HL-60 (cell line): Measurements from ENCODE around the gene MTCL1.

ENCODE experiments used
- POLR2AphosphoS5 ChIP-seq: IDR thresholded peaks from 2 replicates; pipeline ENCODE4 v1.6.1; 2012; ENCODE audit warnings: low read depth
- TF ChIP-seq, protein P1 (sequence below): IDR thresholded peaks from one replicate; pipeline ENCODE4 v1.5.1; 2011; ENCODE audit warnings: low read length, control low read depth, inconsistent platforms; ENCODE audit not compliant: insufficient read depth
- TF ChIP-seq, protein P2 (sequence below): IDR thresholded peaks from 2 replicates; pipeline ENCODE4 v1.6.1; 2012; ENCODE audit warnings: low read depth; ENCODE audit not compliant: insufficient replicate concordance

DNA sequence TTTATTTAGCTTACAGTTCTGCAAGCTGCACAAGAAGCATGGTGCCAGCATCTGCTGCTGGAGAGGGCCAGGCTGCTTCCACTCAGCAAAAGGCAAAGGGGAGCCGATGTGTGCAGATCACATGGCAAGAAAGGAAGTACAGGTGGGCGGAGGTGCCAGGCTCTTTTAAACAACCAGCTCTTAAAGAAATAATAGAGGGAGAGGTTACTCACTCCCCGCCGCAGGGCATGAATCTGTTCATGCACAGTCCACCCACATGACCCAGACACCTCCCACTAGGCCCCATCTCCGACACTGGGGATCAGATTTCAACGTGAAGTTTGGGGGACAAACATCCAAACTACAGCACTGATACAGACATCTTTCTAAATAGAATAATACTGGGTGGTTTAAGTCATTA lies 105.8 kb downstream of the MTCL1 start:
- no peak for TF ChIP-seq POLR2AphosphoS5
- TF ChIP-seq, protein P1, sequence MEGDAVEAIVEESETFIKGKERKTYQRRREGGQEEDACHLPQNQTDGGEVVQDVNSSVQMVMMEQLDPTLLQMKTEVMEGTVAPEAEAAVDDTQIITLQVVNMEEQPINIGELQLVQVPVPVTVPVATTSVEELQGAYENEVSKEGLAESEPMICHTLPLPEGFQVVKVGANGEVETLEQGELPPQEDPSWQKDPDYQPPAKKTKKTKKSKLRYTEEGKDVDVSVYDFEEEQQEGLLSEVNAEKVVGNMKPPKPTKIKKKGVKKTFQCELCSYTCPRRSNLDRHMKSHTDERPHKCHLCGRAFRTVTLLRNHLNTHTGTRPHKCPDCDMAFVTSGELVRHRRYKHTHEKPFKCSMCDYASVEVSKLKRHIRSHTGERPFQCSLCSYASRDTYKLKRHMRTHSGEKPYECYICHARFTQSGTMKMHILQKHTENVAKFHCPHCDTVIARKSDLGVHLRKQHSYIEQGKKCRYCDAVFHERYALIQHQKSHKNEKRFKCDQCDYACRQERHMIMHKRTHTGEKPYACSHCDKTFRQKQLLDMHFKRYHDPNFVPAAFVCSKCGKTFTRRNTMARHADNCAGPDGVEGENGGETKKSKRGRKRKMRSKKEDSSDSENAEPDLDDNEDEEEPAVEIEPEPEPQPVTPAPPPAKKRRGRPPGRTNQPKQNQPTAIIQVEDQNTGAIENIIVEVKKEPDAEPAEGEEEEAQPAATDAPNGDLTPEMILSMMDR: no peak
- TF ChIP-seq, protein P2, sequence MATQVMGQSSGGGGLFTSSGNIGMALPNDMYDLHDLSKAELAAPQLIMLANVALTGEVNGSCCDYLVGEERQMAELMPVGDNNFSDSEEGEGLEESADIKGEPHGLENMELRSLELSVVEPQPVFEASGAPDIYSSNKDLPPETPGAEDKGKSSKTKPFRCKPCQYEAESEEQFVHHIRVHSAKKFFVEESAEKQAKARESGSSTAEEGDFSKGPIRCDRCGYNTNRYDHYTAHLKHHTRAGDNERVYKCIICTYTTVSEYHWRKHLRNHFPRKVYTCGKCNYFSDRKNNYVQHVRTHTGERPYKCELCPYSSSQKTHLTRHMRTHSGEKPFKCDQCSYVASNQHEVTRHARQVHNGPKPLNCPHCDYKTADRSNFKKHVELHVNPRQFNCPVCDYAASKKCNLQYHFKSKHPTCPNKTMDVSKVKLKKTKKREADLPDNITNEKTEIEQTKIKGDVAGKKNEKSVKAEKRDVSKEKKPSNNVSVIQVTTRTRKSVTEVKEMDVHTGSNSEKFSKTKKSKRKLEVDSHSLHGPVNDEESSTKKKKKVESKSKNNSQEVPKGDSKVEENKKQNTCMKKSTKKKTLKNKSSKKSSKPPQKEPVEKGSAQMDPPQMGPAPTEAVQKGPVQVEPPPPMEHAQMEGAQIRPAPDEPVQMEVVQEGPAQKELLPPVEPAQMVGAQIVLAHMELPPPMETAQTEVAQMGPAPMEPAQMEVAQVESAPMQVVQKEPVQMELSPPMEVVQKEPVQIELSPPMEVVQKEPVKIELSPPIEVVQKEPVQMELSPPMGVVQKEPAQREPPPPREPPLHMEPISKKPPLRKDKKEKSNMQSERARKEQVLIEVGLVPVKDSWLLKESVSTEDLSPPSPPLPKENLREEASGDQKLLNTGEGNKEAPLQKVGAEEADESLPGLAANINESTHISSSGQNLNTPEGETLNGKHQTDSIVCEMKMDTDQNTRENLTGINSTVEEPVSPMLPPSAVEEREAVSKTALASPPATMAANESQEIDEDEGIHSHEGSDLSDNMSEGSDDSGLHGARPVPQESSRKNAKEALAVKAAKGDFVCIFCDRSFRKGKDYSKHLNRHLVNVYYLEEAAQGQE: no peak
